PC-3 (cell line): ENCODE results near the gene GOSR1.

ENCODE experiments used
- EZH2 ChIP-seq: fragments of 300-600 bp; sonication (generic); IDR thresholded peaks from one replicate; pipeline ENCODE4 v1.6.1; 2017; ENCODE audit warnings: antibody characterized with exemption, mild to moderate bottlenecking, low read length; ENCODE audit not compliant: unreplicated experiment
- EZH2phosphoT487 ChIP-seq: fragments of 300-600 bp; sonication (generic); IDR thresholded peaks from 2 replicates; pipeline ENCODE4 v1.6.1; 2018; ENCODE audit warnings: mild to moderate bottlenecking, antibody characterized with exemption, low read length, borderline replicate concordance
- TF ChIP-seq, protein P1 (sequence below): fragments of 300-600 bp; sonication (generic); conservative IDR thresholded peaks from 2 replicates; pipeline ENCODE4 v1.5.1; 2017; ENCODE audit warnings: antibody characterized with exemption, low read depth, mild to moderate bottlenecking, low read length

DNA sequence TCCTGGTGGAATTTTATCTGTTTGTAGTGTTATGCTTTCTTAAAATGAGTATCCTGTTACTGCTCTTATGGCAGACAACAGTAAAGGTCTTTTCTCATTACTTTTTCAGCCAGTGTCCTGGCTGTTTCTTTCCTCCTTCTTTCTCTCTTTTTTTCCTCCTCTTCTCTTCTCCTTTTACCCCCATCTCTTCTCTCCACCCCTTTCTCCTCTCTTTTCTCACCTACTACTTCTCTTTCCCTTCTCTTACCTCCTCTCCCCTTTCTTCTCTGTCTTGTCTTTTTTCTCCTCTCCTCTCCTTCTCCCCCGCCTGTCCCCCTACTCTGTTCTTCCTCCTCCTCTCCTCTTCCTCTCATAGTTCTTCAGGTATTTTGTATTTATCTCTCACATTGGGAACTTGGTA, 49.6 kb upstream of the GOSR1 start:
- TF ChIP-seq, protein P1, sequence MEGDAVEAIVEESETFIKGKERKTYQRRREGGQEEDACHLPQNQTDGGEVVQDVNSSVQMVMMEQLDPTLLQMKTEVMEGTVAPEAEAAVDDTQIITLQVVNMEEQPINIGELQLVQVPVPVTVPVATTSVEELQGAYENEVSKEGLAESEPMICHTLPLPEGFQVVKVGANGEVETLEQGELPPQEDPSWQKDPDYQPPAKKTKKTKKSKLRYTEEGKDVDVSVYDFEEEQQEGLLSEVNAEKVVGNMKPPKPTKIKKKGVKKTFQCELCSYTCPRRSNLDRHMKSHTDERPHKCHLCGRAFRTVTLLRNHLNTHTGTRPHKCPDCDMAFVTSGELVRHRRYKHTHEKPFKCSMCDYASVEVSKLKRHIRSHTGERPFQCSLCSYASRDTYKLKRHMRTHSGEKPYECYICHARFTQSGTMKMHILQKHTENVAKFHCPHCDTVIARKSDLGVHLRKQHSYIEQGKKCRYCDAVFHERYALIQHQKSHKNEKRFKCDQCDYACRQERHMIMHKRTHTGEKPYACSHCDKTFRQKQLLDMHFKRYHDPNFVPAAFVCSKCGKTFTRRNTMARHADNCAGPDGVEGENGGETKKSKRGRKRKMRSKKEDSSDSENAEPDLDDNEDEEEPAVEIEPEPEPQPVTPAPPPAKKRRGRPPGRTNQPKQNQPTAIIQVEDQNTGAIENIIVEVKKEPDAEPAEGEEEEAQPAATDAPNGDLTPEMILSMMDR: no peak
- TF ChIP-seq EZH2phosphoT487 (no peak), EZH2 (no peak)
